Osteoblast (primary cell): Measurements from ENCODE around the gene AANAT. TPM values are rescaled to one million over a fixed set of nuclear protein-coding genes. Genes with fewer than 3 reads are reported as not detected.

Source experiments
- DNase-seq: peaks from one replicate; pipeline ENCODE4 v3.0.0; 2011; ENCODE audit warnings: low spot score, mixed read lengths; ENCODE audit not compliant: insufficient read length; ENCODE audit errors: missing footprints
- H2AFZ ChIP-seq: 2 replicates; pipeline ENCODE4 v1.6.0; 2011; ENCODE audit warnings: mild to moderate bottlenecking, low read length
- H3K27ac ChIP-seq: 2 replicates; pipeline ENCODE4 v1.5.1; 2011; ENCODE audit warnings: mild to moderate bottlenecking, low read depth, low read length, moderate library complexity
- H3K27me3 ChIP-seq: 2 replicates; pipeline ENCODE4 v1.6.0; 2012; ENCODE audit warnings: mild to moderate bottlenecking, control low read depth, inconsistent platforms, low read length, moderate library complexity; ENCODE audit not compliant: insufficient read depth
- H3K36me3 ChIP-seq: 2 replicates; pipeline ENCODE4 v1.5.1; 2011; ENCODE audit warnings: mild to moderate bottlenecking, low read length, control low read depth, moderate library complexity; ENCODE audit not compliant: insufficient read depth
- H3K4me1 ChIP-seq: 2 replicates; pipeline ENCODE4 v1.5.1; 2011; ENCODE audit warnings: mild to moderate bottlenecking, low read length, control low read depth, moderate library complexity; ENCODE audit not compliant: insufficient read depth
- H3K4me2 ChIP-seq: 2 replicates; pipeline ENCODE4 v1.6.0; 2011; ENCODE audit warnings: mild to moderate bottlenecking, low read length; ENCODE audit not compliant: insufficient read depth
- H3K4me3 ChIP-seq: fragments of 200-600 bp; sonication (generic); 3 replicates; pipeline ENCODE4 v1.5.1; 2012; ENCODE audit warnings: mild to moderate bottlenecking, low read length, inconsistent platforms; ENCODE audit not compliant: insufficient read depth
- H3K79me2 ChIP-seq: 2 replicates; pipeline ENCODE4 v1.6.0; 2012; ENCODE audit warnings: mild to moderate bottlenecking, low read length, control low read depth, inconsistent platforms; ENCODE audit not compliant: insufficient read depth
- H3K9me3 ChIP-seq: 2 replicates; pipeline ENCODE4 v1.5.1; 2011; ENCODE audit warnings: low read depth, low read length, control low read depth
- H4K20me1 ChIP-seq: 2 replicates; pipeline ENCODE4 v1.6.0; 2012; ENCODE audit warnings: mild to moderate bottlenecking, low read length, control low read depth; ENCODE audit not compliant: insufficient read depth
- total RNA-seq: library from RNA; depleted of rRNA; stranded (reverse); fragments of >200 nt; gene quantifications from 2 replicates; pipeline ENCODE4 v1.2.3, GENCODE V29; 2012
- TF ChIP-seq, protein P1 (sequence below): IDR thresholded peaks from 2 replicates; pipeline ENCODE4 v1.5.1; 2011; ENCODE audit warnings: mild to moderate bottlenecking, low read depth, low read length, moderate library complexity; ENCODE audit errors: extremely low read depth

AANAT gene
- total RNA-seq, 1 donor, result not detected

DNA sequence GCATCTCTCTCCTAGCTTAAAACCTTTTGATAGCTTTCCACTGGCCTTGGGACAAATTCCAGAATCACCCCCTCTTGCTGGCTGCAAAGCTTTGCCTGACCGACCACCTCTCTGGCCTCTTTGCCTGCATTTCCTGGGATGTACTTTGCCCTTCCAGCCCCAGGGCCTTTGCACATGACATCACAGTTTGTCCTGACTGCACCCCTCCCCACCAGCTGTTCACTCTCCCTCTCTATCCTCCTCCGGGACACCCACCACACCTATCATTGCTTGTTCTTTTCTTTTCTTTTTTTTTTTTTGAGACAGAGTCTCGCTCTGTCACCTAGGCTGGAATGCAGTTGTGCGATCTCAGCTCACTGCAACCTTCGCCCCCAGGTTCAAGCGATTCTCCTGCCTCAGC is 7.9 kb downstream of the AANAT start:
- Histone ChIP-seq H3K4me3 (no peak overlapping the region), H3K4me1 (no peaks in the 10 kb centered on the region), H3K79me2 (no peaks in the 10 kb centered on the region), H3K27me3 (no peaks in the 10 kb centered on the region), H2AFZ (no peak overlapping the region), H3K4me2 (no peak overlapping the region), H3K9me3 (no peaks in the 10 kb centered on the region), H4K20me1 (no peaks in the 10 kb centered on the region), H3K27ac (no peak overlapping the region), H3K36me3 (no peaks in the 10 kb centered on the region)
- TF ChIP-seq, protein P1, sequence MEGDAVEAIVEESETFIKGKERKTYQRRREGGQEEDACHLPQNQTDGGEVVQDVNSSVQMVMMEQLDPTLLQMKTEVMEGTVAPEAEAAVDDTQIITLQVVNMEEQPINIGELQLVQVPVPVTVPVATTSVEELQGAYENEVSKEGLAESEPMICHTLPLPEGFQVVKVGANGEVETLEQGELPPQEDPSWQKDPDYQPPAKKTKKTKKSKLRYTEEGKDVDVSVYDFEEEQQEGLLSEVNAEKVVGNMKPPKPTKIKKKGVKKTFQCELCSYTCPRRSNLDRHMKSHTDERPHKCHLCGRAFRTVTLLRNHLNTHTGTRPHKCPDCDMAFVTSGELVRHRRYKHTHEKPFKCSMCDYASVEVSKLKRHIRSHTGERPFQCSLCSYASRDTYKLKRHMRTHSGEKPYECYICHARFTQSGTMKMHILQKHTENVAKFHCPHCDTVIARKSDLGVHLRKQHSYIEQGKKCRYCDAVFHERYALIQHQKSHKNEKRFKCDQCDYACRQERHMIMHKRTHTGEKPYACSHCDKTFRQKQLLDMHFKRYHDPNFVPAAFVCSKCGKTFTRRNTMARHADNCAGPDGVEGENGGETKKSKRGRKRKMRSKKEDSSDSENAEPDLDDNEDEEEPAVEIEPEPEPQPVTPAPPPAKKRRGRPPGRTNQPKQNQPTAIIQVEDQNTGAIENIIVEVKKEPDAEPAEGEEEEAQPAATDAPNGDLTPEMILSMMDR, result no peak
- no peak for DNase-seq

GRCh38 chr17:76476736-76477135 is 9.3 kb downstream of the AANAT start:
- no peaks in the 10 kb centered on the region for H4K20me1 ChIP-seq
- H2AFZ ChIP-seq, result no peak overlapping the region
- H3K27ac ChIP-seq, result no peak overlapping the region

GRCh38 chr17:76477576-76477975 is 10.2 kb downstream of the AANAT start:
- no peak overlapping the region for H2AFZ ChIP-seq

More at GRCh38 chr17:76476736-76477135, 9.3 kb downstream of the AANAT start:
- no peaks in the 10 kb centered on the region for H3K79me2 ChIP-seq
- H3K36me3 ChIP-seq, result no peaks in the 10 kb centered on the region
- no peak for DNase-seq
- H3K4me1 ChIP-seq, result no peaks in the 10 kb centered on the region
- no peak overlapping the region for H3K4me2 ChIP-seq
- TF ChIP-seq, protein P1, result no peak
- no peak overlapping the region for H3K4me3 ChIP-seq
- H3K9me3 ChIP-seq, result no peaks in the 10 kb centered on the region
- no peaks in the 10 kb centered on the region for H3K27me3 ChIP-seq

GRCh38 chr17:76478097-76478496 is 10.7 kb downstream of the AANAT start:
- no peaks in the 10 kb centered on the region for H3K79me2 ChIP-seq
- H3K9me3 ChIP-seq, result no peaks in the 10 kb centered on the region
- TF ChIP-seq, protein P1, result no peak
- DNase-seq, result no peak
- no peak overlapping the region for H3K27ac ChIP-seq
- no peak overlapping the region for H2AFZ ChIP-seq
- H3K36me3 ChIP-seq, result no peaks in the 10 kb centered on the region
- H3K4me3 ChIP-seq, result no peak overlapping the region
- H3K4me1 ChIP-seq, result no peaks in the 10 kb centered on the region
- no peaks in the 10 kb centered on the region for H4K20me1 ChIP-seq
- H3K4me2 ChIP-seq, result no peak overlapping the region
- no peaks in the 10 kb centered on the region for H3K27me3 ChIP-seq

More at GRCh38 chr17:76477576-76477975, 10.2 kb downstream of the AANAT start:
- Histone ChIP-seq H3K9me3 (no peaks in the 10 kb centered on the region), H4K20me1 (no peaks in the 10 kb centered on the region), H3K79me2 (no peaks in the 10 kb centered on the region), H3K4me2 (no peak overlapping the region), H3K27me3 (no peaks in the 10 kb centered on the region), H3K36me3 (no peaks in the 10 kb centered on the region), H3K4me3 (no peak overlapping the region), H3K4me1 (no peaks in the 10 kb centered on the region), H3K27ac (no peak overlapping the region)
- no peak for DNase-seq
- TF ChIP-seq, protein P1, result no peak
